DND-41 (cell line): ENCODE data around the gene GNB3.

Experiments
- ATAC-seq: fragments of 200-7000 bp; cut with Tn5 transposase; 3 replicates; pipeline ENCODE4 v1.9.1; 2021; ENCODE audit warnings: low read depth; ENCODE audit not compliant: insufficient read depth
- DNase-seq: peaks from one replicate; pipeline ENCODE4 v3.0.0-alpha.2; 2020
- H2AFZ ChIP-seq: 2 replicates; pipeline ENCODE4 v1.6.0; 2012; ENCODE audit warnings: low read depth, low read length
- H3K27ac ChIP-seq: 2 replicates; pipeline ENCODE4 v1.5.1; 2012; ENCODE audit warnings: low read length, inconsistent platforms
- H3K27me3 ChIP-seq: fragments of 200-600 bp; sonication (generic); 2 replicates; pipeline ENCODE4 v1.6.0; 2012; ENCODE audit warnings: low read length, mild to moderate bottlenecking, inconsistent platforms; ENCODE audit not compliant: insufficient read depth, poor library complexity
- H3K36me3 ChIP-seq: 2 replicates; pipeline ENCODE4 v1.5.1; 2012; ENCODE audit warnings: low read length, inconsistent platforms; ENCODE audit not compliant: insufficient read depth
- H3K4me1 ChIP-seq: 2 replicates; pipeline ENCODE4 v1.5.1; 2012; ENCODE audit warnings: mild to moderate bottlenecking, low read length; ENCODE audit not compliant: insufficient read depth
- H3K4me2 ChIP-seq: 2 replicates; pipeline ENCODE4 v1.6.0; 2012; ENCODE audit warnings: mild to moderate bottlenecking, moderate library complexity, low read length, inconsistent platforms; ENCODE audit not compliant: insufficient read depth
- H3K4me3 ChIP-seq, 2 experiments: fragments of 200-600 bp in 1 of 2; shearing (Covaris generic) in 1 of 2; 2 replicates each; pipeline ENCODE4 v1.5.1; 2012 to 2016; ENCODE audit warnings: inconsistent platforms in 2 of 2, low read length in 2 of 2, mild to moderate bottlenecking in 2 of 2, low read depth in 1 of 2, moderate library complexity in 1 of 2
- H3K79me2 ChIP-seq: 2 replicates; pipeline ENCODE4 v1.6.0; 2012; ENCODE audit warnings: low read length, inconsistent platforms; ENCODE audit not compliant: insufficient read depth
- H3K9ac ChIP-seq: 2 replicates; pipeline ENCODE4 v1.6.0; 2012; ENCODE audit warnings: low read depth, mild to moderate bottlenecking, inconsistent platforms, low read length, moderate library complexity
- H3K9me3 ChIP-seq: 2 replicates; pipeline ENCODE4 v1.5.1; 2012; ENCODE audit warnings: low read length, moderate library complexity, mild to moderate bottlenecking, inconsistent platforms; ENCODE audit not compliant: insufficient read depth, severe bottlenecking
- H4K20me1 ChIP-seq: 2 replicates; pipeline ENCODE4 v1.6.0; 2012; ENCODE audit warnings: low read length; ENCODE audit not compliant: insufficient read depth
- CTCF ChIP-seq: IDR thresholded peaks from 2 replicates; pipeline ENCODE4 v1.5.1; 2012; ENCODE audit warnings: borderline replicate concordance, low read length, moderate library complexity, mild to moderate bottlenecking; ENCODE audit not compliant: poor library complexity, severe bottlenecking; ENCODE audit errors: extremely low read depth
- EZH2 ChIP-seq: IDR thresholded peaks from 3 replicates; pipeline ENCODE4 v1.6.1; 2012; ENCODE audit warnings: borderline replicate concordance, low read depth, mild to moderate bottlenecking, moderate library complexity, low read length, inconsistent platforms; ENCODE audit not compliant: severe bottlenecking

GNB3 gene

GRCh38 chr12:6833189-6833890, 7.4 kb upstream of the GNB3 start:
- Histone ChIP-seq H3K79me2 (no peaks in the 10 kb centered on the region), H3K4me3 (no peak overlapping the region), H4K20me1 (peaks cover 3% of the 10 kb centered on the region; the same call in 1 of the 2 replicates), H2AFZ (no peak overlapping the region), H3K27ac (no peak overlapping the region), H3K9ac (no peak overlapping the region), H3K27me3 (peaks cover 40% of the 10 kb centered on the region), H3K4me1 (peaks cover 10% of the 10 kb centered on the region), H3K36me3 (no peaks in the 10 kb centered on the region), H3K4me2 (no peak overlapping the region), H3K9me3 (no peaks in the 10 kb centered on the region)
- no peak for DNase-seq
- no peak for TF ChIP-seq CTCF
- no peak for TF ChIP-seq EZH2
- ATAC-seq: no peak

GRCh38 chr12:6834254-6834653, 6.5 kb upstream of the GNB3 start:
- Histone ChIP-seq H3K36me3 (no peaks in the 10 kb centered on the region), H3K4me1 (peaks cover under 1% of the 10 kb centered on the region)
- no peak for ATAC-seq

GRCh38 chr12:6834873-6835272, 5.9 kb upstream of the GNB3 start:
- no peak overlapping the region for H3K4me2 ChIP-seq
- H3K27ac ChIP-seq: no peak overlapping the region
- H3K9me3 ChIP-seq: no peaks in the 10 kb centered on the region
- H4K20me1 ChIP-seq: no peaks in the 10 kb centered on the region; the same call in 1 of the 2 replicates
- TF ChIP-seq EZH2: no peak
- no peak for TF ChIP-seq CTCF
- DNase-seq (no peak), ATAC-seq (no peak)
- H2AFZ ChIP-seq: no peak overlapping the region
- no peaks in the 10 kb centered on the region for H3K4me1 ChIP-seq
- no peaks in the 10 kb centered on the region for H3K79me2 ChIP-seq
- H3K27me3 ChIP-seq: peaks cover 29% of the 10 kb centered on the region
- H3K36me3 ChIP-seq: no peaks in the 10 kb centered on the region
- no peak overlapping the region for H3K4me3 ChIP-seq
- no peak overlapping the region for H3K9ac ChIP-seq

More at GRCh38 chr12:6834254-6834653, 6.5 kb upstream of the GNB3 start:
- no peak overlapping the region for H3K9ac ChIP-seq
- no peak for DNase-seq
- no peaks in the 10 kb centered on the region for H3K9me3 ChIP-seq
- H4K20me1 ChIP-seq: peaks cover 3% of the 10 kb centered on the region; the same call in 1 of the 2 replicates
- H2AFZ ChIP-seq: no peak overlapping the region
- peaks cover 35% of the 10 kb centered on the region for H3K27me3 ChIP-seq
- TF ChIP-seq EZH2: no peak
- no peak overlapping the region for H3K4me2 ChIP-seq
- H3K4me3 ChIP-seq: no peak overlapping the region
- no peaks in the 10 kb centered on the region for H3K79me2 ChIP-seq
- H3K27ac ChIP-seq: no peak overlapping the region

- TF ChIP-seq CTCF (no peak), EZH2 (no peak)
- Histone ChIP-seq H3K9ac (no peak overlapping the region), H3K36me3 (no peaks in the 10 kb centered on the region), H3K79me2 (no peaks in the 10 kb centered on the region), H3K9me3 (no peaks in the 10 kb centered on the region), H4K20me1 (no peaks in the 10 kb centered on the region), H3K4me3 (no peak overlapping the region), H3K4me1 (no peaks in the 10 kb centered on the region), H3K27me3 (peaks cover 9% of the 10 kb centered on the region), H3K27ac (no peak overlapping the region), H2AFZ (no peak overlapping the region), H3K4me2 (no peak overlapping the region)
- ATAC-seq (no peak), DNase-seq (no peak)
Measured at GRCh38 chr12:6836851-6837250, 3.9 kb upstream of the GNB3 start.
